H9 (cell line): Measurements from ENCODE around the gene PCSK2. TPM values are rescaled to one million over a fixed set of nuclear protein-coding genes. Genes with fewer than 3 reads are reported as not detected.
A peak's percentile ranks its signal among the peaks of the same experiment; 100 is the strongest.

Source experiments
- DNase-seq: peaks from one replicate; pipeline ENCODE4 v3.0.0-alpha.2; 2017
- H2AFZ ChIP-seq: one replicate; pipeline ENCODE4 v1.6.1; 2013; ENCODE audit warnings: mild to moderate bottlenecking, low read length, control low read depth, moderate library complexity
- H2AK5ac ChIP-seq: 2 replicates; pipeline ENCODE4 v1.6.1; 2013; ENCODE audit warnings: low read length, control low read depth, mixed read lengths; ENCODE audit not compliant: insufficient read length
- H2BK120ac ChIP-seq: one replicate; pipeline ENCODE4 v1.6.1; 2013; ENCODE audit warnings: low read depth, mild to moderate bottlenecking, low read length, control low read depth, inconsistent platforms; ENCODE audit not compliant: poor library complexity, severe bottlenecking
- H2BK12ac ChIP-seq: 2 replicates; pipeline ENCODE4 v1.6.1; 2013; ENCODE audit warnings: low read length, control low read depth, mixed read lengths, low read depth; ENCODE audit not compliant: insufficient read length
- H2BK15ac ChIP-seq: 2 replicates; pipeline ENCODE4 v1.6.1; 2013; ENCODE audit warnings: low read depth, low read length, control low read depth
- H2BK20ac ChIP-seq: one replicate; pipeline ENCODE4 v1.6.1; 2013; ENCODE audit warnings: low read depth, mild to moderate bottlenecking, low read length, control low read depth, inconsistent platforms; ENCODE audit not compliant: poor library complexity, severe bottlenecking
- H2BK5ac ChIP-seq: 2 replicates; pipeline ENCODE4 v1.6.1; 2013; ENCODE audit warnings: low read length, control low read depth, mixed read lengths; ENCODE audit not compliant: insufficient read length
- H3K14ac ChIP-seq: 2 replicates; pipeline ENCODE4 v1.6.1; 2013; ENCODE audit warnings: low read length, control low read depth; ENCODE audit not compliant: insufficient read depth
- H3K18ac ChIP-seq: 2 replicates; pipeline ENCODE4 v1.6.1; 2013; ENCODE audit warnings: low read depth, mild to moderate bottlenecking, mixed read lengths, low read length, control low read depth; ENCODE audit not compliant: insufficient read length
- H3K23ac ChIP-seq: 2 replicates; pipeline ENCODE4 v1.6.1; 2013; ENCODE audit warnings: low read length, control low read depth, mixed read lengths, low read depth; ENCODE audit not compliant: insufficient read length
- H3K23me2 ChIP-seq: 2 replicates; pipeline ENCODE4 v1.6.1; 2013; ENCODE audit warnings: low read depth, mild to moderate bottlenecking, mixed read lengths, low read length, control low read depth; ENCODE audit not compliant: insufficient read length, poor library complexity, severe bottlenecking
- H3K27ac ChIP-seq: 2 replicates; pipeline ENCODE4 v1.5.1; 2013; ENCODE audit warnings: low read length, control low read depth, mixed read lengths, low read depth; ENCODE audit not compliant: insufficient read length
- H3K27me3 ChIP-seq: 2 replicates; pipeline ENCODE4 v1.6.1; 2013; ENCODE audit warnings: low read length, control low read depth, inconsistent platforms; ENCODE audit not compliant: insufficient read depth
- H3K4ac ChIP-seq: 2 replicates; pipeline ENCODE4 v1.6.1; 2013; ENCODE audit warnings: low read depth, mild to moderate bottlenecking, control low read depth, inconsistent platforms, low read length, moderate library complexity
- H3K4me1 ChIP-seq: 2 replicates; pipeline ENCODE4 v1.6.1; 2013; ENCODE audit warnings: low read length, control low read depth, inconsistent platforms; ENCODE audit not compliant: insufficient read depth
- H3K4me2 ChIP-seq: 2 replicates; pipeline ENCODE4 v1.6.1; 2013; ENCODE audit warnings: low read length, control low read depth, mixed read lengths; ENCODE audit not compliant: insufficient read length, insufficient read depth
- H3K56ac ChIP-seq: 2 replicates; pipeline ENCODE4 v1.6.1; 2013; ENCODE audit warnings: low read depth, mild to moderate bottlenecking, mixed read lengths, low read length, control low read depth; ENCODE audit not compliant: insufficient read length
- H3K79me1 ChIP-seq: 2 replicates; pipeline ENCODE4 v1.6.1; 2013; ENCODE audit warnings: low read depth, mild to moderate bottlenecking, moderate library complexity, low read length, control low read depth, inconsistent platforms; ENCODE audit not compliant: insufficient read depth, poor library complexity, severe bottlenecking
- H3K79me2 ChIP-seq: 2 replicates; pipeline ENCODE4 v1.6.1; 2013; ENCODE audit warnings: low read length, control low read depth, inconsistent platforms; ENCODE audit not compliant: insufficient read depth
- H3K9ac ChIP-seq: 2 replicates; pipeline ENCODE4 v1.6.1; 2013; ENCODE audit warnings: low read length, control low read depth, mixed read lengths; ENCODE audit not compliant: insufficient read length; ENCODE audit errors: extremely low read depth
- H3K9me3 ChIP-seq: one replicate; pipeline ENCODE4 v1.6.1; 2013; ENCODE audit warnings: low read depth, low read length, inconsistent platforms; ENCODE audit not compliant: control insufficient read depth
- H3T11ph ChIP-seq: one replicate; pipeline ENCODE4 v1.6.1; 2013; ENCODE audit warnings: mild to moderate bottlenecking, low read length, control low read depth, inconsistent platforms
- H4K20me1 ChIP-seq: one replicate; pipeline ENCODE4 v1.6.1; 2013; ENCODE audit not compliant: control insufficient read depth, insufficient read length, insufficient read depth
- H4K5ac ChIP-seq: 2 replicates; pipeline ENCODE4 v1.6.1; 2013; ENCODE audit warnings: low read depth, mild to moderate bottlenecking, mixed read lengths, low read length, control low read depth; ENCODE audit not compliant: insufficient read length
- H4K8ac ChIP-seq: replicated peaks from 2 replicates; pipeline ENCODE4 v1.6.1; 2013; ENCODE audit warnings: low read length, control low read depth, mixed read lengths, low read depth; ENCODE audit not compliant: insufficient read length
- H4K91ac ChIP-seq: 2 replicates; pipeline ENCODE4 v1.6.1; 2013; ENCODE audit warnings: low read depth, mild to moderate bottlenecking, moderate library complexity, mixed read lengths, low read length, control low read depth; ENCODE audit not compliant: insufficient read length
- H3K27ac Mint-ChIP-seq, 3 experiments: 2 replicates in 2 of 3; 3 replicates in 1 of 3; pipeline ENCODE4 v1.8.0; 2020 to 2021; ENCODE audit warnings: mixed read lengths in 3 of 3, mild to moderate bottlenecking in 1 of 3, moderate library complexity in 1 of 3
- H3K27me3 Mint-ChIP-seq: 2 replicates; pipeline ENCODE4 v1.8.0; 2021; ENCODE audit warnings: low read depth, mild to moderate bottlenecking, moderate library complexity, mixed read lengths
- H3K36me3 Mint-ChIP-seq, 3 experiments: 2 replicates in 2 of 3; 3 replicates in 1 of 3; pipeline ENCODE4 v1.8.0; 2020 to 2021; ENCODE audit warnings: low read depth in 3 of 3, mixed read lengths in 3 of 3; ENCODE audit not compliant: insufficient read depth in 1 of 3
- H3K4me1 Mint-ChIP-seq, 2 experiments: 2 replicates each; pipeline ENCODE4 v1.8.0; 2020; ENCODE audit warnings: mixed read lengths in 2 of 2
- H3K4me3 Mint-ChIP-seq, 2 experiments: 2 replicates in 1 of 2; 3 replicates in 1 of 2; pipeline ENCODE4 v1.8.0; 2020 to 2021; ENCODE audit warnings: mild to moderate bottlenecking in 2 of 2, mixed read lengths in 2 of 2, moderate library complexity in 1 of 2
- H3K9me3 Mint-ChIP-seq, 2 experiments: 2 replicates in 1 of 2; 3 replicates in 1 of 2; pipeline ENCODE4 v1.8.0; 2020; ENCODE audit warnings: mild to moderate bottlenecking in 2 of 2, mixed read lengths in 2 of 2, moderate library complexity in 1 of 2
- CTCF ChIP-seq: fragments of 200-600 bp; sonication (generic); conservative IDR thresholded peaks from 3 replicates; pipeline ENCODE4 v1.8.0; 2021; ENCODE audit warnings: antibody characterized with exemption, mild to moderate bottlenecking
- WGBS: extraction: QIAGEN DNeasy Blood & Tissue Kit; methylation state at CpG from one replicate; pipeline ENCODE4 v1.1.7; 2013; ENCODE audit warnings: missing lambda C conversion rate, low lambda C conversion rate, mixed read lengths; ENCODE audit not compliant: insufficient read length; ENCODE audit errors: extremely low coverage; 5-methylcytosine and 5-hydroxymethylcytosine counted together
- total RNA-seq: library from RNA; stranded (reverse); gene quantifications from 2 replicates; pipeline ENCODE4 v1.2.1, GENCODE V29; 2021

The PCSK2 gene
- total RNA-seq, 1 experiment from 2014 or later: 2.8 TPM

- Histone ChIP-seq H2BK15ac (no peak overlapping the region), H3K14ac (no peak overlapping the region), H3K79me2 (no peaks in the 10 kb centered on the region), H3T11ph (no peak overlapping the region), H2BK5ac (no peak overlapping the region), H3K23ac (no peak overlapping the region), H3K9me3 (no peaks in the 10 kb centered on the region), H2BK12ac (no peak overlapping the region), H3K4me1 (no peaks in the 10 kb centered on the region), H3K18ac (no peak overlapping the region), H2AK5ac (no peak overlapping the region), H3K23me2 (no peaks in the 10 kb centered on the region), H3K9ac (no peak overlapping the region), H3K56ac (no peak overlapping the region), H3K4ac (no peak overlapping the region), H2BK120ac (no peak overlapping the region), H4K5ac (no peak overlapping the region), H2AFZ (no peak overlapping the region), H4K20me1 (no peaks in the 10 kb centered on the region), H2BK20ac (no peak overlapping the region), H4K8ac (no peak overlapping the region), H3K27me3 (no peaks in the 10 kb centered on the region), H4K91ac (no peak overlapping the region), H3K79me1 (no peaks in the 10 kb centered on the region), H3K27ac (no peak overlapping the region), H3K4me2 (no peak overlapping the region)
- no peak overlapping the region; a peak in 1 of 7 replicates for H3K27ac Mint-ChIP-seq
- H3K4me3 Mint-ChIP-seq: 0 out of 5 replicates have a peak overlapping the region, but pooled peaks of 1 of the 2 experiments have one; percentile 2
- H3K36me3 Mint-ChIP-seq: no peaks in the 10 kb centered on the region
- TF ChIP-seq CTCF: no peak
- H3K27me3 Mint-ChIP-seq: peaks cover 3% of the 10 kb centered on the region
- no peak for DNase-seq
- no peaks in the 10 kb centered on the region for H3K9me3 Mint-ChIP-seq
- WGBS: no CpG with 5 or more reads among the region's 2 CpGs
- H3K4me1 Mint-ChIP-seq: peaks cover 8 to 12% of the 10 kb centered on the region in 2 experiments
These were observed 24.8 kb upstream of the PCSK2 start for GRCh38 chr20:17202030-17202429.
